Activated CD4-positive, CD25-positive, alpha-beta regulatory T cell treated with anti-CD3 and anti-CD28 coated beads, Interleukin-2, amount 50 U/mL, for 72 hours (primary cell): Measurements from ENCODE around the gene CSNK2B.

ENCODE experiments used
- DNase-seq: peaks from one replicate; pipeline ENCODE4 v3.0.0; 2021

The CSNK2B gene

GRCh38 chr6:31717499-31718222 lies 51.8 kb downstream of the CSNK2B start:
- no peak for DNase-seq

DNA sequence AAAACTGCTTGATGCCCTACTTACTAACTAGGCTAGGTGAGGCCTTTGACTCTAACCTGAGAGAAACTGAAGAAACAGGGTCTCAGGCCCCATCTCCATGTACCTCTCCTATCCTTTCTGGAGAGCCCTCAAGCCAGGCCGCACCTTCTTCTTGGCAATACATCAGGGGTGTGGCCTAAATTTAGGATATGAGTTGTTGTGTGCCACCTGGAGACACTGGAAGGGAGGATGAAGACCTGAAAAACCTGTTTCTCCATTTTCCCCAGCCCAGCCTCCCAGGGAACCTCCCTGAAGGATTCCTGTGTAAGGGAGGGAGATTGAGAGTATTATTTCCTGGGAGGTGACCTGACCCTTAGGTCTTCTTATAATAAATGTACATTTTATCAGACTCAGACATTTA lies 52.4 kb downstream of the CSNK2B start:
- no peak for DNase-seq

GRCh38 chr6:31719001-31719400 lies 53.1 kb downstream of the CSNK2B start:
- DNase-seq = no peak
